ENCODE data around the gene HAS3. TPM values are rescaled to one million over a fixed set of nuclear protein-coding genes. Genes with fewer than 3 reads are reported as not detected.
"Not testable (repeated sequence)": the region's sequence is repeated elsewhere in the genome, so short reads cannot be mapped to it uniquely, and the experiment has no call there.

The HAS3 gene
- total RNA-seq, 2 donors from 2014 or later = 0.88 to 1.3 TPM

DNA sequence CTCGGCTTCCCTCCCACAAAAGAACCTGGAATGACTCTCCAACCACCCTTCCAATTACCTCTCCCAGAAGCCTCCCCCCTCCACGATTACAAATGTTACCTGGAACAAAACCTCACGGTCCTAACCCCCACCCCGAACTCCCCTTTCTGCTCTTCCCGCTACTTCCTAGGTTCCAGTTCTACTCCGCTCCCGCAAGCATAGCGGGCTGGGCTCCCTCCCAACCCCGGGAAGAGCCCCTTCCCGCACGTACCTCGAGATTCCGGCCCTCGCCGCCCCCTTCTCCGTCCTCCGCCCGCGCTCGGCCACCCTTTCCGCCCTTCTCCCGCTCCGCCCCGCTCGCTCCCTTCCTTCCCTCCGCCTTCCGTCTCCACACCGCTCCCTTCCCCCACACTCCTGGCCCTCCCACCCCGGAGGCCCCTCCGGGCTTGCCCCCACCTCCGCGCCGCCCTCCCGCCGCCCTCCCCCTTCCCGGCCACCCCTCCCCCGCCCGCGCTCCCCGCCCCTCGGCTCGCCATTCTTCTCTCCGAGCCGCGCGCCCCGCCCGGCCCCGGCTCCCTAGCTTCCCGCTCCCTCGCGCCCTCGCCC, 26.5 kb downstream of the HAS3 start:
- intact Hi-C loops (cut with DNase I) = no loop called here
- DNase-seq (ENCODE audit: low spot score) = peak; percentile 92

DNA sequence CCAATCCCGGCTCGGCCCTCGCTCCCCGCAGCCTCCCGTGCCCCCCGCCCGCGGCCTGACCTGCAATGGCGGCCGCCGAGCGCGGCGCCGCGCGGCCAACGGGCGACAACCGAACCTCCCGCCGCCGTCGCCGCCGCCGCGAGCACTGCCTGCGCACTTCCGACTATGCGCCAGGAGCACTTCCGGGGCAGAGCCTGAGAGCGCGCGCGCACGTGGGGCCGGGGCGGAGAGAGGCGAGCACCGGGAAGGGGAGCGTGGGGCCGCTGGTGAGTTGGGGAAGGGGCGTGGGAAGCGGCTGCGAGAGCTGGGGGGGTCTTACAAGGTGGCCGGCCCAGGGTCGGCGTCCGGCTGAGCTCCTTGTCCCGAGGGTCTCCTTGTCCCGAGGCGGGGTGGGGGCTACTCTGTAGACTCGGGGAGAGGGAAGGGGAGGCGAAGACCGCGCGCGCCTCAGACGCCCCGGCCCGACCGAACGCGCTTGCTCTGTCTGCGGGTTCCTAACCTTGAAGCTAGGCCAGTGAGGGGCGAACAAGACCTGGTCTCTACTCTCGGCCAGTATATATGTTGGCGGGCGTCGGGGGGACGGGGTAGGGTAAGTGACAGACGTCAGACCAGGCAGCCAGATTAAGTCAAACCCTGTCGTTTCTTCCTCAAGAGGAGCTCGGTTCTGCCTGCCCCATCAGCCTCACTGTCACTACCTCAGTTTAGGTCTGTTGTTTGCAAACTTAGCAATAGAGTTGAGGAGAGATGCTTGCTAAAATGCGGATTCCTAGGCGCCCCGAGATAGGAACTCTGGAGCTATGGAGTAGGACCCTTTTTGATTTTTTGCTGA, 27.2 kb downstream of the HAS3 start, which contains the start of the genes CHTF8 and UTP4:
CHTF8 (minus strand) TSS at position 165 of the 829 bp plus-strand sequence. CDS start 11,130 bp downstream, outside the sequence.
UTP4 (plus strand) TSS at position 226 of the 829 bp plus-strand sequence. CDS start 811 bp downstream, outside the sequence.
- intact Hi-C loops (cut with DNase I) = no loop called here

DNA sequence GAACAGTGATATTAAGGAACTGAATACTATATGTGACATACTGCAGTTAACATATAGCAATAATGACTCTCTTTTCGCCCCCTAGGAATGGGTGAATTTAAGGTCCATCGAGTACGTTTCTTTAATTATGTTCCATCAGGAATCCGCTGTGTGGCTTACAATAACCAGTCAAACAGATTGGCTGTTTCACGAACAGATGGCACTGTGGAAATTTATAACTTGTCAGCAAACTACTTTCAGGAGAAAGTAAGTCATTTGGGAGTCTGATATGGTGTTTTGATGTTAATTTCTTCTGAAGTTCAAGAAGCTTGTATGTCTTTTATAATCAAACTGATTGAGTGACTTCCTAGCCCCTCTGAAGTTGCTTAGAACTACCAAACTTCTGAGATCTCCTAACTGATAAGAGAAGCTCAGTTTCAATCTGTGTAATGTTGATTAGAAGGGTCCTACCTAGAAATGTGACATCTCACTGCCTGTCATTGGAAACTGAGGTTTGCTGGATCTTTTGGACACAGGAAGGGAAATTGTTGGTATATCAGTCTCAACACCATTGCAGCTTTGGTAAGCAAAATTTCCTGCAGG, 28.0 kb downstream of the HAS3 start:
- intact Hi-C loops (cut with DNase I) = no loop called here
- DNase-seq (ENCODE audit: low spot score) = no peak

More for the DNA sequence above, 27.2 kb downstream of the HAS3 start, which contains the start of the genes CHTF8 and UTP4:
- peak; percentile 97 for DNase-seq (ENCODE audit: low spot score)

DNA sequence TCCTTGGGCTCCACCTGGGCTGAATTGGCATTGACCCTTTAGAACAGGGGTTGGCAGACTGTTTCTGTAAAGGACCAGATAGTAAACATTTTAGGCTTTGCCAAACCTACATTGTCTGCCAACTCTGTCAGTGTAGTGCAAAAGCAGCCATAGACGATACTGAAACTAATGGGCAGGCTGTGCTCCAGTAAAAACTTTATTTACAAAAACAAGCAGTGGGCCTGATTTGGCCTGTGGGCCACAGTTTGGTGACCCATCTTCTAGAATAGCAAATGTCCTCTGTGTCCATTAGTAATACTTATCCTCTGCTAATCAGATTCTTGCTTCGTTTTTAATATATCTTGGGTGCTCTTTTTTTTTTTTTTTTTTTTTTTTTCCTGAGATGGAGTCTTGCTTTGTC, 33.2 kb downstream of the HAS3 start:
- intact Hi-C loops (cut with DNase I) = no loop called here
- DNase-seq (ENCODE audit: low spot score) = no peak

DNA sequence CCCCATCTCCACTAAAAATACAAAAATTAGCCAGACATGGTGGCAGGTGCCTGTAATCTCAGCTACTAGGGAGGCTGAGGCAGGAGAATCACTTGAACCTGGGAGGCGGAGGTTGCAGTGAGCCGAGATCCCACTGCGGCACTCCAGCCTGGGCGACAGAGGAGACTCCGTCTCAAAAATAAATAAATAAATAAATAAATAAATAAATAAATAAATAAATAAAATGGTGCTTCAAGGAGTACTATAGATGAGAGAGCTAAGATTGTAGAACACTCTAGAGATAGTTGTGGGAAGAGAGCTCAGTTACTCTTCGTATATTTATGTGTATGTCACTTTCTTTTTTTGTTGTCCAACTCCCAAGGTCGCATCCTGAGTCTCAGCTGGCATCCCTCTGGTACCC, 34.0 kb downstream of the HAS3 start:
- DNase-seq (ENCODE audit: low spot score); intact Hi-C loops (cut with DNase I): not testable (repeated sequence)

DNA sequence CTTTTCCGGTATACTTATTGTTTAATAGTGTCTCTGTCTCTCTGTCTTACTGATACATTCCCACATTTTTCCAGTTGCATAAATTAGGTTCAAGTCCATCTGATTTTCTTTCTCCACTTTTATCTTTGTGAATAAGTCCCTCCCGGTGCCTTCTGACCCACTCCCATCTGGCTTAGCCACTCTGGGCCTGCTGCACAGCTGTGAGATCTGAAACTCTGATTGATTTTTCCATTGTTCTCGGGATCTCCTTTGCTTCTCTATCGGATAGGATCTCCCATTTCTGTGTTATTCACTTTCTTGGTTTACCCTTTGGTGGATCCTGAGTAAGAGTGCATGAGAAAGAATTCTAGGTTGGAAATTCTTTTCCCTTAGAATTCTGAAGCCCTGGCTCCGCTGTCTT, 35.6 kb downstream of the HAS3 start:
- DNase-seq (ENCODE audit: low spot score) = no peak
- intact Hi-C loops (cut with DNase I) = no loop called here

DNA sequence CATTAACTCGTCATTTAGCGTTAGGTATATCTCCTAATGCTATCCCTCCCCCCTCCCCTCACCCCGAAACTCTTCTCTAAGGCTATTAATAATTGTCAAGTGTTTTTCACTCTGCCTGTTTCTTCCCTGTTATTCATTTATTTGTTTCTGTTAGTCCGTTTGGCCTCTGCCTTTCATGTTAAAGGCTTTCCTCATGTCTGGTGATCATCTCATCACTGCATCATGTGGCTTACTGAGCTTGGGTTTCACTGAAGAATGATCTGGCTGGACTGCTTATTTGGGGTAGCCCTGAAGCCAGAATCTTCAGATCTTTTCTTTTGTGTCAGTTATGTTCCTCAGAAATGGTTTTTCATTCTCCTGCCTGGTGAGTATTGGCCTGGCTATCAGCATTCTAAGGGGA, 36.5 kb downstream of the HAS3 start:
- DNase-seq (ENCODE audit: low spot score) = no peak
- intact Hi-C loops (cut with DNase I) = no loop called here

DNA sequence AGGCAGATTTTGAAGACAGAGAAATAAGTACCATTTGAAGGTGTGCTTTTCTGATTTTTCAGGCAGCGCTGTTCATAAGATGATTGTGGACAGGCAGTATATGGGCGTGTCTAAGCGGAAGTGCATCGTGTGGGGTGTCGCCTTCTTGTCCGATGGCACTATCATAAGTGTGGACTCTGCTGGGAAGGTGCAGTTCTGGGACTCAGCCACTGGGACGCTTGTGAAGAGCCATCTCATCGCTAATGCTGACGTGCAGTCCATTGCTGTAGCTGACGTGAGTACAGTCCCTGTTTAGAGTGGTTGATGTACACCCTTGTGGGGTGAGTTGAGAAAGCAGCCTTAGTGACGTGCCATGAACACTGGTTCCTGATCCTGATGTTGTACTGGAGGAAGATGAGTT, 37.7 kb downstream of the HAS3 start:
- intact Hi-C loops (cut with DNase I) = no loop called here
- no peak for DNase-seq (ENCODE audit: low spot score)

DNA sequence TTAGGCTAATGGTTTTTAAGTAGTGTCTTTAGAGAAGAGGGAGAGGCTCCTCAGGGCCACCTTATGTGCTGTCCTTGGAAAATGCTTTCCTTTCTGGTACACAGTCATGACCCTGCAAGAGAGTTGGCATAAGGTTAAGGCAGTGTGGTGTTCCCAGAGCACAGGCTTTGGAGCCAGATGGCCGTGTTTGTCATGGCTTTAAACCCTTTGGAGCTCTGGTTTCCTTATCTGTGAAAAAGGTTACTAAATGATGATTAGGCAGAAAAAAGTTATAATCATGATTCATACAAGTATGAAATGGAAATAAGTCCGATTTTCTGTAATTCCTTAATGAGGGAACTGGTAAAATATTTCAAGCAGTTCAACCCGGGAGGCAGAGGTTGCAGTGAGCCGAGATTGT, 40.2 kb downstream of the HAS3 start:
- DNase-seq (ENCODE audit: low spot score) = no peak
- intact Hi-C loops (cut with DNase I) = loop anchor here in 1 of 2 donors (5.0 kb wide), 1 partner anchor 142 kb away; no protein-coding TSS in a partner anchor

DNA sequence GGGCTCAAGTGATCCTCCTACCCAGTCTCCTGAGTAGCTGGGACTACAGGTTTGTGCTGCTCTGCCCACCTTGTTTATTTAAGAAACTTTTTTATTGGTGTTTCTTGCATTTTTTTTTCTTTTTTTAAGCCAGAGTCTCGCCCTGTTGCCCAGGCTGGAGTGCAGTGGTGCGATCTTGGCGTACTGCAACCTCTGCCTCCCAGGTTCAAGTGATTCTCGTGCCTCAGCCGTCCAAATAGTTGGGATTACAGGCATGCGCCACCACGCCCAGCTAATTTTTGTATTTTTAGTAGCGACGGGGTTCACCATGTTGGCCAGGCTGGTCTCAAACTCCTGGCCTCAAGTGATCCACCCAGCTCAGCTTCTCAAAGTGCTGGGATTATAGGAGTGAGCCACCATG, 44.2 kb downstream of the HAS3 start:
- DNase-seq (ENCODE audit: low spot score) = not testable (repeated sequence)
- intact Hi-C loops (cut with DNase I) = loop anchor here (5.0 kb wide), 1 partner anchor 138 kb away; no protein-coding TSS in a partner anchor

DNA sequence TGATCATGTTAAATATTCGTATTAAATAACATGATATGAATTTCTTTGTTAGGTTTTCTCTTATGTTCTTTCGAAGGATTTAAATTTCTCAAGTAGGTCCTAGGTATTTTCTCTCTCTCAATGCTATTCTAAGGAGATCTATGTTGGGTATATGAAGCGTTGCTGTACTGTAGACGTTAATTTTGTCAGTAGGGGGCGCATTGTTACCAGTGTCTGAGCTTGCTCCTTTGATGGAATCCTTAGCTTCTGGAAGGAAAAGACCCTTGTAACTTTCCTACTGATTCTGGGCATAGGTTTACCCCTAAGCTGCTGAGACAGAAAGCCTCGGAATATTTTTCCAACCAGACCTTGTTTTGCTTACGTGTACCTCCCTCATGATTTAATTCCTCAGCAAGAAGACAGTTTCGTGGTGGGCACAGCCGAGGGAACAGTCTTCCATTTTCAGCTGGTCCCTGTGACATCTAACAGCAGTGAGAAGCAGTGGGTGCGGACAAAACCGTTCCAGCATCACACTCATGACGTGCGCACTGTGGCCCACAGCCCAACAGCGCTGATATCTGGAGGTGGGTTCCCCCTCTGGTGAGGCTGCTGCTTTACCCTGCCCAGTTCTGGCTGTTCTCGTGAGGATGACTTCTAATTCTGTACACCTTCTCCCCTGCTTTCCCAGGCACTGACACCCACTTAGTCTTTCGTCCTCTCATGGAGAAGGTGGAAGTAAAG, 44.9 kb downstream of the HAS3 start:
- no peak for DNase-seq (ENCODE audit: low spot score)
- intact Hi-C loops (cut with DNase I) = loop anchor here in 1 of 2 donors (5.0 kb wide), 1 partner anchor 137 kb away; no protein-coding TSS in a partner anchor

DNA sequence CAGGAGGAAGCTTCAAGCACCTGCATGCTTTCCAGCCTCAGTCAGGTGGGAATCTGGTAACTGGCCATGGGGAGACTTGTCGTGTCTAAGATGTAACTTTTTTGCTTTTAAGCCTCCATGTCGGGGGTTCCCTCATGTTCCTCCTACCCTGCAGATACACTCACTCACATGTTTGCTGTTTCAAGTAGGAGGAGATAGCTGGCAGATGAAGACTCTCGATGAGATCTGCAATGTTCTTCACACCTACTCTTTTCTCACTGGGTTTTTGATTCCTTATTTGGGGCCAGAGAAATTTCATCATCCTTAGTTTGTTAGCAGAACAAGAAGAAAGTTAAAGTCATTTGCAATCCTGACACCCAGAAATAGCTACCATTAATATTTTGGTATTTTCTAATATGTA, 51.7 kb downstream of the HAS3 start:
- no peak for DNase-seq (ENCODE audit: low spot score)
- intact Hi-C loops (cut with DNase I) = no loop called here

DNA sequence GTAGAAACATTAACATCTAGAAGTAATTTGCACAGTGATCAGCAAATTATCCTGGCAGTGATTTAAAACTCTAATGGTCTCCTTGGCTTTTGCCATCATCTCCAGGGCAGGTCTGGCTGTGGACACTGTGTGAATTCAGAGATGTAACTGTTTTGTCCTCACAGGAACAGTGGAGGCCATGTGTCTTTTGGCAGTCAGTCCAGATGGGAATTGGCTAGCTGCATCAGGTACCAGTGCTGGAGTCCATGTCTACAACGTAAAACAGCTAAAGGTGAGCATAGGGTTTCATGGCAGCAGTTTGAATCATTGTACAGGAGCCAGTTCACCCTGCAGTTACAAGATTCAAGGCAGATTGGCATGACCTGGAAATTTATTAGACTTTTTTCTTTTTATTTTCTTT, 54.7 kb downstream of the HAS3 start:
- no peak for DNase-seq (ENCODE audit: low spot score)
- intact Hi-C loops (cut with DNase I) = no loop called here

DNA sequence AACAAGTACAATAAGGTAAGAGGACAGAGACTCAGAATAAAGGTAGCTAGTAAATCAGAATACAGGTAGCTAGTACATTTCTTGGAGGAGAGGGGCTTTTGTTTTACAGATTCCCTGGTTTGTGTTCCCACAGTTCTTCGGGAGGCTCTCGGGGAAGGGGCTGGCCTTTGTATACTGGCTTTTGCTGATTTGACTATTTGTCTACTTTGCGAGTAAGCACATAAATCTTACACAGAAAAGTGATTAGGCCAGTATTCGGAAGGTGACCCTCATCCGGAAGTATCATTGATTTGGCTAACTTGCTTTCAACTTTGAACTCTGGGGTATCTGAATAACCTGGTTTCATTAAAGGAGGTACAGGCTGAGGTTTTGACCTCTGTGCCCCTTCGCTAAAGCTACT, 60.1 kb downstream of the HAS3 start:
- DNase-seq (ENCODE audit: low spot score) = no peak
- intact Hi-C loops (cut with DNase I) = no loop called here

DNA sequence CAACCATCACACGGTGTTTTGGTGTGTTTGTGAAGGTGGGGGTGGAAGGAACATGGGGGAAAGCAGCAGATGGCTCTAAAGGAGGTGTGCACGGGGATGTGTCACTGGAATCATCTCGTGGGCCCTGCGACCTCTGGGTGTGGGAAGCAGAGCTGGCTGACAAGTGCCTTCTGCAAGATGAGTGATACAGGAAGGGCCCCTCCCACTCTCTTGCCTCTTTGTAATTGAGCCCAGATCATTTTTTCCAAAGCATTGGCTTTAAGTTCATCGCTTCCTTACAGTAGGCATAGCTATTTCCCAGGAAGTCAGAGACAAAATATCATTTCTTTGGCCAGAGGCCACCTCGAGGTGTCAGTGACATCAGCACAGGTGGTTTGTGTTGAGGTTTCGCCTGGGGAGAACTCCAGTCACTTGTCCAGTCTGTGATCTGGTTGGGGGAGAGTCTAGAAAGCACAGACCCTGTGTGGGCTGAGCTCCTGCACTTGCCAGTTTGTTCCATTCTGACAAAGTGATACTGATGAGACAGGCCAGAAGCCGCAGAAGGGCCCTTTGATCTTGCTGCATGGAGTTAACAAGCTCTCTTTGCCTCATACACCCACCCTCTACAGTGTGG, 60.9 kb downstream of the HAS3 start:
- intact Hi-C loops (cut with DNase I) = no loop called here
- no peak for DNase-seq (ENCODE audit: low spot score)

DNA sequence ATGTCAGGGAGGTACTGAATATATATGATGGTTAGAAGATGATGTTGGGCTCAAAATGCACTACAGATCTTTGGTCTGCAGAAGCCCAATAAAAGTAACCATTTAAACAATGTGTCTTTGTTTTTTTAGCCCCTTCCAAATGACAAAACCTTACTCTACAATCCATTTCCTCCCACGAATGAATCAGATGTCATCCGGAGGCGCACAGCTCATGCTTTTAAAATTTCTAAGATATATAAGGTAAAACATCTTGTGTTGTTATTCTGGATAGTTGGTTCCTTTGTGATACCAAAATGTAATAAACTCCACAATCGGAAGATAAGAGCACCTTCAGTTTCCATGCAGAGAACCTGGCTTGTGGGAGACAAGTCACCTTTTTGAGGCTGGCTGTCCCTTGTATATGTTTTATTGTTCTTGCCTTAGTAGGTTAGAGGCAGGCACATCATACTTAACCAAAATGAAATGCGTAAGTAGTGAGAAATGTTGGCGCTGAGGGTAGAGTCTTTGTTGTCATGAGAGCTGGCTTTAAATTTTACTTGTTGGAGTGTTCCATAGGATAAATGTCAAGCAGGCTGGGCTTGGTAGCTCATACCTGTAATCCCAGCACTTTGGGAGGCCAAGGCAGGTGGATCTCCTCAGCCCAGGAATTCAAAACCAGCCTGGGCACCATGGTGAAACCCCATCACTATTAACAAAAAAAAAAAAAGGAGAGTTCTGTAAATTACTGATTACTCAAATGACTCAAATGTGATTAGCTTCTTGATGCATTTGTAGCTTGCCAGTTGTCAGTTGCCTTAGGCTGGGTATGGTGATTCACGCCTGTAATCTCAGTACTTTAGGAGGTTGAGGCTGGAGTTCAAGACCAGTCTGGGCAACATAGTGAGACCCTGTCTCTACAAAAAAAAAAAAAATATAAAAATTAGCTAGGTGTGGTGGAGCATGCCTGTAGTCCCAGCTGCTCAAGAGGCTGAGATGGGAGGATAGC, 61.8 kb downstream of the HAS3 start:
- DNase-seq (ENCODE audit: low spot score) = no peak
- intact Hi-C loops (cut with DNase I) = no loop called here
